Caki2 (cell line): ENCODE data around the gene CFAP299. TPM values are rescaled to one million over a fixed set of nuclear protein-coding genes. Genes with fewer than 3 reads are reported as not detected.

Experiments
- DNase-seq: peaks from one replicate; pipeline ENCODE4 v3.0.0-alpha.2; 2015; ENCODE audit warnings: low read depth
- in situ Hi-C: cut with HindIII; loops from 2 replicates; pipeline ENCODE4 v1.10.0; 2016; ENCODE audit warnings: low sequenced_read_pairs, low pct_unique_long_range_greater_than_20kb, mixed read lengths
- total RNA-seq: library from RNA; depleted of rRNA; stranded (reverse); fragments of >200 nt; shearing (Covaris generic); gene quantifications from 2 replicates; pipeline ENCODE4 v1.2.3, GENCODE V29; 2014; ENCODE audit warnings: low replicate concordance

Gene CFAP299
- total RNA-seq, 1 experiment from 2014 or later: not detected

GRCh38 chr4:80374180-80374579, 38.6 kb downstream of the CFAP299 start:
- DNase-seq: no peak
- in situ Hi-C loops: no loop called here

- in situ Hi-C loops: no loop called here
- no peak for DNase-seq
Measured at GRCh38 chr4:80382090-80382832, 46.7 kb downstream of the CFAP299 start.

GRCh38 chr4:80385397-80386280, 50.1 kb downstream of the CFAP299 start:
- DNase-seq: no peak
- in situ Hi-C loops: no loop called here

- in situ Hi-C loops: no loop called here
- no peak for DNase-seq
Measured at GRCh38 chr4:80386281-80386886, 50.9 kb downstream of the CFAP299 start.

- in situ Hi-C loops: no loop called here
- DNase-seq: no peak
Measured at GRCh38 chr4:80387390-80388283, 52.1 kb downstream of the CFAP299 start.

- DNase-seq: no peak
- in situ Hi-C loops: no loop called here
Measured at GRCh38 chr4:80388284-80388607, 52.7 kb downstream of the CFAP299 start.

GRCh38 chr4:80390178-80390577, 54.6 kb downstream of the CFAP299 start:
- in situ Hi-C loops: no loop called here
- DNase-seq: no peak

GRCh38 chr4:80393246-80393969, 57.9 kb downstream of the CFAP299 start:
- in situ Hi-C loops: no loop called here
- DNase-seq: no peak

- no peak for DNase-seq
- in situ Hi-C loops: no loop called here
Measured at GRCh38 chr4:80393970-80394250, 58.4 kb downstream of the CFAP299 start.

GRCh38 chr4:80407246-80407645, 71.7 kb downstream of the CFAP299 start:
- in situ Hi-C loops: no loop called here
- DNase-seq: no peak

GRCh38 chr4:80409809-80410208, 74.3 kb downstream of the CFAP299 start:
- in situ Hi-C loops: no loop called here
- DNase-seq: no peak

- DNase-seq: no peak
- in situ Hi-C loops: no loop called here
Measured at GRCh38 chr4:80412322-80412721, 76.8 kb downstream of the CFAP299 start.

GRCh38 chr4:80413086-80413485, 77.6 kb downstream of the CFAP299 start:
- DNase-seq: no peak
- in situ Hi-C loops: no loop called here

GRCh38 chr4:80417019-80417418, 81.5 kb downstream of the CFAP299 start:
- no peak for DNase-seq
- in situ Hi-C loops: no loop called here

- in situ Hi-C loops: no loop called here
- no peak for DNase-seq
Measured at GRCh38 chr4:80419946-80420345, 84.4 kb downstream of the CFAP299 start.

- DNase-seq: no peak
- in situ Hi-C loops: no loop called here
Measured at GRCh38 chr4:80420638-80421037, 85.1 kb downstream of the CFAP299 start.

- no peak for DNase-seq
- in situ Hi-C loops: no loop called here
Measured at GRCh38 chr4:80422727-80423404, 87.3 kb downstream of the CFAP299 start.
